ENCODE results near the gene TERT.

GRCh38 chr5:1314564-1314982, 19.7 kb upstream of the TERT start:
- TF ChIP-seq ZFP3 (CRISPR knock-in tag; IDR thresholded peaks at IDR 0.05) (no peak), TOX (CRISPR knock-in tag; IDR thresholded peaks at IDR 0.05; ENCODE audit: borderline replicate concordance) (no peak), CREB5 (CRISPR knock-in tag; IDR thresholded peaks at IDR 0.05; ENCODE audit: low read depth) (no peak), ZNF70 (CRISPR knock-in tag; IDR thresholded peaks at IDR 0.05) (no peak), GLIS3 (CRISPR knock-in tag; IDR thresholded peaks at IDR 0.05) (no peak), ARNTL (CRISPR knock-in tag; IDR thresholded peaks at IDR 0.05; ENCODE audit: borderline replicate concordance, low read depth) (no peak), ZFP30 (CRISPR knock-in tag; IDR thresholded peaks at IDR 0.05) (no peak), TCF4 (CRISPR knock-in tag; IDR thresholded peaks at IDR 0.05; ENCODE audit: borderline replicate concordance) (no peak), PPARA (CRISPR knock-in tag; IDR thresholded peaks at IDR 0.05; ENCODE audit: borderline replicate concordance) (no peak), PATZ1 (CRISPR knock-in tag; IDR thresholded peaks at IDR 0.05; ENCODE audit: borderline replicate concordance) (no peak), BACH2 (CRISPR knock-in tag; IDR thresholded peaks at IDR 0.05; ENCODE audit: borderline replicate concordance) (no peak), RARB (CRISPR knock-in tag; IDR thresholded peaks at IDR 0.05) (no peak), ZNF8 (CRISPR knock-in tag; IDR thresholded peaks at IDR 0.05) (no peak)

Data from SK-N-SH treated with all-trans-retinoic acid at 6 μM for 48 hours (cell line).